GM19397 (cell line): ENCODE data around the gene GPR12.

Experiments used
- ATAC-seq: cut with Tn5 transposase; IDR thresholded peaks from one replicate; pipeline ENCODE4 v1.9.1; 2021; ENCODE audit warnings: mild to moderate bottlenecking, moderate library complexity; ENCODE audit not compliant: unreplicated experiment

The GPR12 gene

DNA sequence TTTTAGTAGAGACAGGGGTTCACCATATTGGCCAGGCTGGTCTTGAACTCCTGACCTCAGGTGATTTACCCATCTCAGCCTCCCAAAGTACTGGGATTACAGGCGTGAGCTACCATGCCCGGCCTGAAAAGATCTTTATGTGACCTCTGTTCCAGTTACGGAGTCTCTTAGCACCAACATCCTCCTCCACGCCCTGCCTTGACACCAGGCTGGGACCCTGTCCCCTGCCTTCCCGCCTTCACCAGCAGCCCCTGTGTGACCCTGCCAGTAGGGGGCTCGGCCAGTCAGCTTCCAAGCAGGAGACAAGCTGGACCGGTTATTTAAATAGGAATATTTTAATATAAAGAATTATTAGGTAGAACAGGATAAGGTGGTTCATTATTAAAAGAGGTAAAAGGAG is 54.2 kb downstream of the GPR12 start:
- ATAC-seq, result no peak

DNA sequence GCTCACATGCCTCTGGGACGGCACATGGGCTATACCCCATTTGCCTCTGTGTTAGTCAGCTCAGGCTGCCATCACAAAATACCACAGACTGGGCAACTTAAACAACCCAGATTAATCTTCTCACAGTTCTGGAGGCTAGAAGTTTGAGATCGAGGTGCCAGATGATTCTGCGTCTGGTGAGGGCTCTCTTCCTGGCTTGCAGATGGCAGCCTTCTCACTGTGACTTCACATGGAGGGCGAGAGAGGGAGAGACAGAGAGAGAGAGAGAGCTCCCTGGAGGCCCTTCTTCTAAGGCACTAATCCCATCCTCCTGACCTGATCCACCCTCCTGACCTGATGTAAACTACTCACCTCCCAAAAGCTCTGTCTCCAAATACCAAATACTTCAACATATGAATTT is 55.0 kb downstream of the GPR12 start:
- ATAC-seq, result no peak
